ENCODE results near the gene DPYD. TPM values are rescaled to one million over a fixed set of nuclear protein-coding genes. Genes with fewer than 3 reads are reported as not detected.

Gene DPYD
- total and polyA plus RNA-seq, 10 of the 15 experiments (the other 5 are each of a cell fraction or from before 2014, with no cell fraction given), result 5.7 to 23.8 (median 10.2) TPM

DNA sequence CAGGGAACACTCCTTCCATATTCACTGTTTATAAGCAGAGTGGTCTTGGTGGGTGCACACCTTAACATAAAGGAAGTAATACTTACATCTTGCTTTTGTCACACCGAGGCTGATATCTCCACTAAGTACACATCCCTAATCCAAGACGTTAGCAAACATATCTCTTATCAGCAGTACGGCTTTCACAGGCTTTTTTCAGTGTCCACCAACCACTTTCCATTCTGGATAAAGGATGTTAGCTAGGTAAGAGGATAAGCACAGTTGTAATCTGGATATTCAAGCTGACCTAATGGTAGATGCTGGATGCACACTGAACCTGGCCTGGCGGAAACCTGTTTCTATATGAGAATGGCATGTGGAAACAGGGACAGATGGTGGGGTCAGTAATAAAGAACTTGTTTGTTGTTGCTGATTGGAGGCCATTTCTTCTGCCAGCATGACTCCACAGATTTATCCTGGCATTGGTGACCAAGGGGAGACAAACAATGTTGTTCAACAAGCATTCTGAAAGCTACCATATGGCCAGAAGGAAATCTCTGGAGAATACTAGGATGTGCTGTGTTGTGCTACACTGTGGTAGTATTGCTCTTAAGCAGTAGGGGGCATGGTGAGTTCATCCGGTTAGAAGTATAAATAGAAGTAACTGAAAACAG lies 782.8 kb downstream of the DPYD start:
- ATAC-seq (peak; percentile 99), FAIRE-seq (peak; percentile 80), DNase-seq (ENCODE audit: low read depth, low spot score) (peak; percentile 20)
- Histone ChIP-seq H4K20me1 (ENCODE audit: control insufficient read depth, insufficient read depth) (no peaks in the 10 kb centered on the region), H3K9ac (ENCODE audit: control insufficient read depth, insufficient read depth, low read length) (no peak overlapping the region), H3K36me3 (ENCODE audit: control insufficient read depth in 2 of 2, insufficient read depth in 2 of 2, low read length in 1 of 2) (no peaks in the 10 kb centered on the region), H3K27me3 (replicated peaks in 1 of 2; ENCODE audit: control insufficient read depth in 2 of 2, insufficient read depth in 2 of 2, low read length in 1 of 2) (no peaks in the 10 kb centered on the region), H3K4me3 (0 out of 2 replicates have a peak overlapping the region, but pooled peaks have one; percentile 1), H3K4me1 (ENCODE audit: control insufficient read depth, insufficient read depth, low read length) (peaks cover 2% of the 10 kb centered on the region; the same call in 1 of the 2 replicates), H3K79me2 (ENCODE audit: control insufficient read depth, insufficient read depth, low read length) (no peaks in the 10 kb centered on the region), H3K9me3 (replicated peaks; ENCODE audit: control insufficient read depth, insufficient read depth, low read length) (no peaks in the 10 kb centered on the region), H3K4me2 (ENCODE audit: control insufficient read depth, insufficient read depth) (peak overlapping the region; percentile 63; the same call in 1 of the 2 replicates), H3K27ac (ENCODE audit: control insufficient read depth, insufficient read depth) (no peak overlapping the region), H2AFZ (ENCODE audit: control insufficient read depth, low read depth, low read length) (peak overlapping the region; percentile 71)
- BruUV-seq (replicated peaks), result no TSS peak
- intact Hi-C loops (cut with micrococcal nuclease; ENCODE audit: unreplicated experiment), result loop anchor here (1.0 to 10.0 kb wide), 3 partner anchors 387 to 913 kb away; no protein-coding TSS in a partner anchor
- ChIA-PET CTCF (interaction anchor here (0.7 to 2.3 kb wide), 40 partner anchors 9 to 1330 kb away, joined by 3 to 34 read pairs (median 4); no protein-coding TSS in a partner anchor), SMC1A (ENCODE audit: uncharacterized antibody, unreplicated experiment) (interaction anchor here (0.6 to 2.8 kb wide), 29 partner anchors 8 to 916 kb away, joined by 3 to 17 read pairs (median 4); no protein-coding TSS in a partner anchor), POLR2A (interaction anchor here (1.0 kb wide), 1 partner anchor 10 kb away, joined by 3 read pairs; no protein-coding TSS in a partner anchor), RAD21 (ENCODE audit: unreplicated experiment) (interaction anchor here (0.6 to 2.1 kb wide), 21 partner anchors 9 to 1331 kb away, joined by 3 to 19 read pairs (median 4); no protein-coding TSS in a partner anchor)
- in situ Hi-C loops (cut with MboI), result no loop called here
- 24% methylated on average over 5 of the region's 5 CpGs for WGBS (ENCODE audit: insufficient coverage, insufficient replicate concordance, low lambda C conversion rate, missing lambda C conversion rate)
- TF ChIP-seq RUNX3 (IDR thresholded peaks at IDR 0.05; ENCODE audit: low read length) (0 out of 2 replicates have a peak, but pooled peaks have one; percentile 34), ZNF622 (IDR thresholded peaks at IDR 0.05) (no peak), PML (IDR thresholded peaks at IDR 0.05; ENCODE audit: low read length) (no peak), IRF4 (IDR thresholded peaks at IDR 0.05; ENCODE audit: low read depth, low read length) (0 out of 2 replicates have a peak, but pooled peaks have one; percentile 31), KAT2A (conservative IDR thresholded peaks at IDR 0.05; ENCODE audit: control insufficient read depth, low read depth, low read length) (no peak), GABPA (IDR thresholded peaks at IDR 0.05; ENCODE audit: low read depth) (peak; percentile 44; the same call in 1 of the 2 replicates), KLF5 (IDR thresholded peaks at IDR 0.05; ENCODE audit: partially characterized antibody) (no peak), RAD21 (IDR thresholded peaks at IDR 0.05; ENCODE audit: insufficient read depth, low read depth, low read length) (peak; percentile 80), NFXL1 (IDR thresholded peaks at IDR 0.05; ENCODE audit: borderline replicate concordance) (no peak)
- TF ChIP-seq, protein P1, sequence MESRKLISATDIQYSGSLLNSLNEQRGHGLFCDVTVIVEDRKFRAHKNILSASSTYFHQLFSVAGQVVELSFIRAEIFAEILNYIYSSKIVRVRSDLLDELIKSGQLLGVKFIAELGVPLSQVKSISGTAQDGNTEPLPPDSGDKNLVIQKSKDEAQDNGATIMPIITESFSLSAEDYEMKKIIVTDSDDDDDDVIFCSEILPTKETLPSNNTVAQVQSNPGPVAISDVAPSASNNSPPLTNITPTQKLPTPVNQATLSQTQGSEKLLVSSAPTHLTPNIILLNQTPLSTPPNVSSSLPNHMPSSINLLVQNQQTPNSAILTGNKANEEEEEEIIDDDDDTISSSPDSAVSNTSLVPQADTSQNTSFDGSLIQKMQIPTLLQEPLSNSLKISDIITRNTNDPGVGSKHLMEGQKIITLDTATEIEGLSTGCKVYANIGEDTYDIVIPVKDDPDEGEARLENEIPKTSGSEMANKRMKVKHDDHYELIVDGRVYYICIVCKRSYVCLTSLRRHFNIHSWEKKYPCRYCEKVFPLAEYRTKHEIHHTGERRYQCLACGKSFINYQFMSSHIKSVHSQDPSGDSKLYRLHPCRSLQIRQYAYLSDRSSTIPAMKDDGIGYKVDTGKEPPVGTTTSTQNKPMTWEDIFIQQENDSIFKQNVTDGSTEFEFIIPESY (IDR thresholded peaks at IDR 0.05), result no peak
- TF ChIP-seq, protein P2, sequence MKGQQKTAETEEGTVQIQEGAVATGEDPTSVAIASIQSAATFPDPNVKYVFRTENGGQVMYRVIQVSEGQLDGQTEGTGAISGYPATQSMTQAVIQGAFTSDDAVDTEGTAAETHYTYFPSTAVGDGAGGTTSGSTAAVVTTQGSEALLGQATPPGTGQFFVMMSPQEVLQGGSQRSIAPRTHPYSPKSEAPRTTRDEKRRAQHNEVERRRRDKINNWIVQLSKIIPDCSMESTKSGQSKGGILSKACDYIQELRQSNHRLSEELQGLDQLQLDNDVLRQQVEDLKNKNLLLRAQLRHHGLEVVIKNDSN (IDR thresholded peaks at IDR 0.05; ENCODE audit: borderline replicate concordance, extremely low read length, insufficient read depth, low read depth, low read length), result no peak
- TF ChIP-seq, protein P3, sequence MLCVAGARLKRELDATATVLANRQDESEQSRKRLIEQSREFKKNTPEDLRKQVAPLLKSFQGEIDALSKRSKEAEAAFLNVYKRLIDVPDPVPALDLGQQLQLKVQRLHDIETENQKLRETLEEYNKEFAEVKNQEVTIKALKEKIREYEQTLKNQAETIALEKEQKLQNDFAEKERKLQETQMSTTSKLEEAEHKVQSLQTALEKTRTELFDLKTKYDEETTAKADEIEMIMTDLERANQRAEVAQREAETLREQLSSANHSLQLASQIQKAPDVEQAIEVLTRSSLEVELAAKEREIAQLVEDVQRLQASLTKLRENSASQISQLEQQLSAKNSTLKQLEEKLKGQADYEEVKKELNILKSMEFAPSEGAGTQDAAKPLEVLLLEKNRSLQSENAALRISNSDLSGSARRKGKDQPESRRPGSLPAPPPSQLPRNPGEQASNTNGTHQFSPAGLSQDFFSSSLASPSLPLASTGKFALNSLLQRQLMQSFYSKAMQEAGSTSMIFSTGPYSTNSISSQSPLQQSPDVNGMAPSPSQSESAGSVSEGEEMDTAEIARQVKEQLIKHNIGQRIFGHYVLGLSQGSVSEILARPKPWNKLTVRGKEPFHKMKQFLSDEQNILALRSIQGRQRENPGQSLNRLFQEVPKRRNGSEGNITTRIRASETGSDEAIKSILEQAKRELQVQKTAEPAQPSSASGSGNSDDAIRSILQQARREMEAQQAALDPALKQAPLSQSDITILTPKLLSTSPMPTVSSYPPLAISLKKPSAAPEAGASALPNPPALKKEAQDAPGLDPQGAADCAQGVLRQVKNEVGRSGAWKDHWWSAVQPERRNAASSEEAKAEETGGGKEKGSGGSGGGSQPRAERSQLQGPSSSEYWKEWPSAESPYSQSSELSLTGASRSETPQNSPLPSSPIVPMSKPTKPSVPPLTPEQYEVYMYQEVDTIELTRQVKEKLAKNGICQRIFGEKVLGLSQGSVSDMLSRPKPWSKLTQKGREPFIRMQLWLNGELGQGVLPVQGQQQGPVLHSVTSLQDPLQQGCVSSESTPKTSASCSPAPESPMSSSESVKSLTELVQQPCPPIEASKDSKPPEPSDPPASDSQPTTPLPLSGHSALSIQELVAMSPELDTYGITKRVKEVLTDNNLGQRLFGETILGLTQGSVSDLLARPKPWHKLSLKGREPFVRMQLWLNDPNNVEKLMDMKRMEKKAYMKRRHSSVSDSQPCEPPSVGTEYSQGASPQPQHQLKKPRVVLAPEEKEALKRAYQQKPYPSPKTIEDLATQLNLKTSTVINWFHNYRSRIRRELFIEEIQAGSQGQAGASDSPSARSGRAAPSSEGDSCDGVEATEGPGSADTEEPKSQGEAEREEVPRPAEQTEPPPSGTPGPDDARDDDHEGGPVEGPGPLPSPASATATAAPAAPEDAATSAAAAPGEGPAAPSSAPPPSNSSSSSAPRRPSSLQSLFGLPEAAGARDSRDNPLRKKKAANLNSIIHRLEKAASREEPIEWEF (IDR thresholded peaks at IDR 0.05; ENCODE audit: insufficient replicate concordance, low read depth, low read length), result no peak

Data from GM12878 (cell line).